A172 (cell line): Measurements from ENCODE around the gene HRH2. TPM values are rescaled to one million over a fixed set of nuclear protein-coding genes. Genes with fewer than 3 reads are reported as not detected.
"Not testable (repeated sequence)": the region's sequence is repeated elsewhere in the genome, so short reads cannot be mapped to it uniquely, and the experiment has no call there.

Experiments
- DNase-seq: peaks from one replicate; pipeline ENCODE4 v3.0.0-alpha.2; 2015; ENCODE audit warnings: low spot score
- total RNA-seq: library from RNA; depleted of rRNA; stranded (reverse); fragments of >200 nt; shearing (Covaris generic); gene quantifications from 2 replicates; pipeline ENCODE4 v1.2.3, GENCODE V29; 2014; rRNA removed

HRH2 gene
- total RNA-seq, 1 experiment from 2014 or later: 0.88 TPM

- DNase-seq: no peak
Measured at GRCh38 chr5:175740014-175740413, 82.1 kb downstream of the HRH2 start.

GRCh38 chr5:175741556-175741955, 83.7 kb downstream of the HRH2 start:
- no peak for DNase-seq

- DNase-seq: no peak
Measured at GRCh38 chr5:175742290-175742994, 84.6 kb downstream of the HRH2 start.

GRCh38 chr5:175743676-175744210, 85.9 kb downstream of the HRH2 start:
- DNase-seq: peak; percentile 43

DNA sequence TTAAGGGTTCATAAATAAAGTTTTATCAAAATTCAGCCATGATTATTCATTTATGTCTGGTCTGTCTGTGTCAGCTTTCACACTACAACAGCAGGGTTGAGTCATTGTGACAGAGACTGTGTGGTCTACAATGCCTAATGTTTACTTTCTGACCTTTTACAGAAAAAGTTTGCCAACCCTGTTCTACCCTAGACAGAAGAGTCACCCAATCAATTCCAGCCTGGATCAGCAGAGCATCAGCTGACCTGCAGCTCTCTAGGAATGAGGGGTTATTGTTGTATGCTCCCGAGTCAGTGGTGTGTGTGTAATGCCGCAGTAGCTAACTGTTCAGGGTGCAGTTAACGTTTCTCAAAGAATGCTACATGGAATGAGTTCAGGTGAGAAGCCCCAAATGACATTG, 87.3 kb downstream of the HRH2 start:
- no peak for DNase-seq

- DNase-seq: peak; percentile 39
Measured at GRCh38 chr5:175746851-175747250, 89.0 kb downstream of the HRH2 start.

- DNase-seq: no peak
Measured at GRCh38 chr5:175747539-175748060, 89.7 kb downstream of the HRH2 start.

DNA sequence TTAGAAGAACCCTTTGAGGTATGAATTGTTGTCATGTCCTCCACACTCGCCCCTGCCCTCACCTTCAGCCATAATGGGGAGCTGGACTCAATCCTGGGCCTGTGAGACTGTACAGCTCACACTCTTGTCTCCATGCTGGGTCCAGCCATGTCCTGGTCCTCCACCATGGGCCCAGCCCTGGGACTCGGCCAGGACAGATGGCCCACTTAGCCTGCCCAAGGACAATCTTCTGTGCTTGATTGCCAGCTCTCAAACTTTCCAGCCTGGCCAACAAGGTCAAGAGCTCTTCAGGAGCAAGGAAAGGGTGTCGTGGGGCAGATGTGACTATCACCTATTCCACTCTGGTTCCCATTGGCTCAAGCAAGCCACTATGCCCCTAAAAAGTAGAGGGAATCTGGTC, 90.8 kb downstream of the HRH2 start:
- DNase-seq: no peak

GRCh38 chr5:175749591-175749990, 91.7 kb downstream of the HRH2 start:
- DNase-seq: no peak

DNA sequence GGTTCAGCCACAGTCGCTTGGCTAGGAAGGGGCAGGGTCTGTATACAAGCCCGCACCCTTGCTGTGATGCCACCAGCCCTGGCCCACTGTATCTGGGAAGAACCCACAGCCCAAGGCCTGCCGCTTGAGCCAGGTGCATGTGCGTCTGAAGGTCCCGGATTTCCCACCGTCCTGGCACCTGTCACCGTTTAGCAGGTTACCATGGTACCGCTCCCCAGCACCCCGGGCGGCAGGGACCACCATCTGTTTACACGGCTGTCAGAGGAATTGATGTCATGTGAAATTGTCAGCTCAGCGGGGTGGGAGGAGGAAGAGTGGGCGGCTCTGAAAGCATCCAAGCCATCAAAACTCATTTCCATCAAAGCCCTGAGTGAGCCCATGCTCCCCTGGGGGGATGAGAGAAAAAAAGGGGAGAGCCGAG, 92.7 kb downstream of the HRH2 start:
- no peak for DNase-seq

- no peak for DNase-seq
Measured at GRCh38 chr5:175751369-175751768, 93.5 kb downstream of the HRH2 start.

DNA sequence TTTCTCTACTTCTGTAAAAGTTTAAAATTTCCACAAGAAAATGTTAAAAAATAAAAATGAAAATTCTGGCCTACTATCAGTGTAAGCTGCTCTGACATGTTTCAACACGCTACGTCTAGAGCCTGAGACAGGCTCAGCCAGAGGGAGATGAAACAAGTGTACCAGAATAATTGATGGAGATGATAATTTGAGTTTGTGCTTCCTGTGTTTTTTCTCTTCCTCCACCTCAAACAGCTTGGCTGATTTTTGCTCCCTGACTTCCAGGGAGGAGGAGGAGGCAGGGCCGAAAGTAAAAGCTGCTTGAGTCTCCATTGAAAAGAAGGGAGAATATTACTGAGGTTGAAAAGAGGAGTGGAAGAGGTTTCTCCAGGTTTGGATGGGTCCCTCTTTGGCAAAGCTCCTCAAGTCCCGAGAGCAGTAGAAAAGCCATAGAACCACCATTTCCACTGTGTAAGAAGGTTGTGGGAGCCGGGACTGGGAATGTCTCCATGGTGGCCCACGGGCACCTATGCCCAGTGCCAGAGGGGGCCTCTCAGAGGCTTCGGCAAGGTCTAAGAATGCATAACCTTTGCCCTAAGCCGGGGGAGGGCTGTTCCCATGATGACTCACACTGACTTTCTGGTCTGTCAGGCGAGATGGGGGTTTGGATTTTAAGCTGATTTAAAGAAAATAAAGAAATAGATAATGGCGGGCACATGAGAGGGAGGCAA, 95.1 kb downstream of the HRH2 start:
- DNase-seq: peak; percentile 18

DNA sequence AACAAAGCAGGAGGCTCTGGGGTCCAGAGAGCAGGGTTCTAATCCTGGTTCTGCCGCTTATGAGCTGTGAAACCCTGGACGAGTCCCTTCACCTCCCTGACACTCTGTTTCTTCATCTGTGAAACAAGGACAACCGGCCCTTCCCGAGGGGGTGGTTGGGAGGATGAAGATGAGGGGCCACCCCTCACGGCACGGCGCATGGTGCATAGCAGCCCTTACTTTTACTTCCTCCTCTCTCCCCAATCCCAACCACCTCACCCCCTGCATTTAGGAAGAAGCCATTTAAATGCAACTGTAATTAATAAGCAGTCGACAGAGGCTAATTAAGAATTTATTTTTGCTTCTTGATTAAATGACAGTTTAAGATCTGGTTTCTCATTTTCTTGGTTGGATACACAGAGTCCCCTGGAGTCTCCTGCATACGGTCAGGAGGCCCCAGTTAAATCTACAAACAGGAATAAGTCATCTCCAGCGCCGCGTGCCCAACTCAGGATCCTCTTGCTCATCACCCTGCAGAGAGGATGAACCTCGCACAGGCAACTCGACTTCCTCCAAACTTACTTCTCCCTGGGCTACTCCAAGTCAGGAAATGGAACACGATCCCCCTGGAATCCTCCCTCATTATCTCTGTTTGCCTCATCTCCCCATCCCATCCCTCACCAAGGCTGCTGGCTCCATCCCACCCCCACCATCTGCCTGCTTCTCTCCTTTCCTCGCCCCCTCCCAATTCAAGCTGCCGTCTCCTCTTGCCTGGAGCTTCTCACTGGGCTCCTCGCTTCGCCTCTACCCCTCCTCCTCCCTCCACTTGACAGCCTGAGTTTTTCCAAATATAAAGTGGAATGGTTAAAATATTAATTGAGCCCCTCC, 95.9 kb downstream of the HRH2 start:
- DNase-seq: no peak

- not testable (repeated sequence) for DNase-seq
Measured at GRCh38 chr5:175759991-175760390, 102.1 kb downstream of the HRH2 start.

Other genes with a start within 250 kb of the HRH2 start
- not detected in 2 replicates for gene DRD1, start 213.9 kb upstream of the HRH2 start, total RNA-seq
- gene SFXN1, start 179.5 kb upstream of the HRH2 start, total RNA-seq: 202 and 239 TPM in 2 replicates
- gene CPLX2, start 213.5 kb downstream of the HRH2 start, total RNA-seq: not detected in 2 replicates